B cell (primary cell): ENCODE data around the gene PCDHA11. TPM values are rescaled to one million over a fixed set of nuclear protein-coding genes. Genes with fewer than 3 reads are reported as not detected.

Experiments
- ATAC-seq: fragments of 200-7000 bp; cut with Tn5 transposase; one replicate; pipeline ENCODE4 v1.10.0; 2021; ENCODE audit warnings: low read depth, mild to moderate bottlenecking, moderate number of reproducible peaks, moderate library complexity
- CTCF ChIA-PET: fragments of 350-600 bp; sonication (Branson Sonifier 250); formaldehyde crosslinking; loops from one replicate; lab custom pipeline; 2021; ENCODE audit warnings: antibody characterized with exemption, inconsistent platforms; lab: Charles Lee
- POLR2A ChIA-PET: fragments of 350-600 bp; sonication (Branson Sonifier 250); formaldehyde crosslinking; loops from one replicate; lab custom pipeline; 2021; ENCODE audit warnings: antibody characterized with exemption; lab: Charles Lee
- DNase-seq: peaks from one replicate; pipeline ENCODE4 v3.0.0; 2013
- H2AFZ ChIP-seq: 2 replicates; pipeline ENCODE4 v1.6.1; 2012; ENCODE audit warnings: mild to moderate bottlenecking, low read depth, low read length; ENCODE audit not compliant: insufficient read depth, poor library complexity, severe bottlenecking
- H3K27ac ChIP-seq, 2 donors: 1 replicate in 1 of 2; 2 replicates in 1 of 2; pipeline ENCODE4 v1.5.1; 2012 to 2013; ENCODE audit warnings: low read length in 2 of 2, mild to moderate bottlenecking in 2 of 2, moderate library complexity in 1 of 2
- H3K27me3 ChIP-seq, 4 experiments: fragments of 200-600 bp in 1 of 4; sonication (generic) in 1 of 4; replicated peaks in 1 of 4; 1 replicate in 2 of 4; 2 replicates in 2 of 4; pipeline versions ENCODE4 v1.6.1 to v1.7.0; 2013 to 2016; ENCODE audit warnings: low read length in 3 of 4, mild to moderate bottlenecking in 2 of 4, mixed read lengths in 1 of 4, moderate library complexity in 1 of 4; ENCODE audit not compliant: insufficient read depth in 4 of 4, control insufficient read depth in 3 of 4; ENCODE audit errors: control extremely low read depth in 1 of 4
- H3K36me3 ChIP-seq, 2 experiments: replicated peaks in 1 of 2; 1 replicate in 1 of 2; 2 replicates in 1 of 2; pipeline versions ENCODE4 v1.6.1 to v1.7.1; 2013; ENCODE audit warnings: low read length in 1 of 2; ENCODE audit not compliant: insufficient read depth in 2 of 2, control insufficient read depth in 1 of 2; ENCODE audit errors: control extremely low read depth in 1 of 2, extremely low read depth in 1 of 2
- H3K4me1 ChIP-seq, 2 donors: fragments of 200-600 bp in 1 of 2; sonication (generic) in 1 of 2; 1 replicate in 1 of 2; 2 replicates in 1 of 2; pipeline versions ENCODE4 v1.5.1 to v1.6.1; 2013 to 2017; ENCODE audit warnings: low read length in 2 of 2; ENCODE audit not compliant: control insufficient read depth in 2 of 2, insufficient read depth in 2 of 2
- H3K4me2 ChIP-seq: replicated peaks from 2 replicates; pipeline ENCODE3; 2012; ENCODE audit warnings: mild to moderate bottlenecking, low read depth, low read length; ENCODE audit not compliant: poor library complexity, severe bottlenecking
- H3K4me3 ChIP-seq, 5 experiments: fragments of 200-600 bp in 1 of 5; sonication (generic) in 1 of 5; 1 replicate in 3 of 5; 2 replicates in 2 of 5; pipeline versions ENCODE4 v1.5.1 to v1.7.0; 2011 to 2016; ENCODE audit warnings: low read length in 4 of 5, mild to moderate bottlenecking in 4 of 5, low read depth in 2 of 5, control low read depth in 1 of 5, moderate library complexity in 1 of 5; ENCODE audit not compliant: insufficient read depth in 1 of 5; ENCODE audit errors: control extremely low read depth in 1 of 5, extremely low read depth in 1 of 5
- H3K79me2 ChIP-seq: fragments of 200-600 bp; sonication (generic); one replicate; pipeline ENCODE4 v1.6.0; 2016; ENCODE audit warnings: low read length; ENCODE audit not compliant: control insufficient read depth, insufficient read depth
- H3K9ac ChIP-seq: fragments of 200-600 bp; sonication (generic); 2 replicates; pipeline ENCODE4 v1.6.1; 2017; ENCODE audit warnings: mild to moderate bottlenecking, low read length, moderate library complexity
- H3K9me3 ChIP-seq, 3 donors: one replicate each; pipeline versions ENCODE4 v1.6.1 to v1.7.1; 2013; ENCODE audit warnings: low read length in 2 of 3; ENCODE audit not compliant: control insufficient read depth in 2 of 3, insufficient read depth in 1 of 3; ENCODE audit errors: control extremely low read depth in 1 of 3
- H4K20me1 ChIP-seq: 2 replicates; pipeline ENCODE4 v1.6.0; 2012; ENCODE audit warnings: mild to moderate bottlenecking, low read length; ENCODE audit not compliant: insufficient read depth, control insufficient read depth, poor library complexity, severe bottlenecking
- H3K27ac Mint-ChIP-seq: one replicate; pipeline ENCODE4 v1.8.0; 2021; ENCODE audit warnings: mixed read lengths
- H3K27me3 Mint-ChIP-seq: one replicate; pipeline ENCODE4 v1.8.0; 2021; ENCODE audit warnings: mixed read lengths
- H3K4me1 Mint-ChIP-seq: one replicate; pipeline ENCODE4 v1.8.0; 2021; ENCODE audit warnings: mixed read lengths
- H3K4me3 Mint-ChIP-seq: one replicate; pipeline ENCODE4 v1.8.0; 2021; ENCODE audit warnings: mixed read lengths
- H3K9me3 Mint-ChIP-seq: one replicate; pipeline ENCODE4 v1.8.0; 2022; ENCODE audit warnings: mixed read lengths; ENCODE audit not compliant: insufficient read depth
- EZH2 ChIP-seq: IDR thresholded peaks from 2 replicates; pipeline ENCODE4 v1.6.1; 2012; ENCODE audit warnings: borderline replicate concordance, low read depth, mild to moderate bottlenecking, moderate library complexity, low read length; ENCODE audit not compliant: insufficient read depth, poor library complexity, severe bottlenecking
- WGBS: methylation state at CpG from one replicate; pipeline ENCODE4 v1.1.5; 2013; ENCODE audit warnings: missing lambda C conversion rate; ENCODE audit not compliant: insufficient coverage; 5-methylcytosine and 5-hydroxymethylcytosine counted together
- intact Hi-C: fragments of 100-400 bp; cut with micrococcal nuclease; formaldehyde crosslinking; loops from one replicate; pipeline ENCODE4 v1.10.0; 2022
- polyA minus RNA-seq: library from RNA; depleted of rRNA, polyadenylated mRNA; stranded (reverse); fragments of >200 nt; gene quantifications from 2 replicates; pipeline ENCODE4 v1.2.3, GENCODE V29; 2012
- polyA plus RNA-seq: library from polyadenylated mRNA; depleted of rRNA; stranded (reverse); fragments of >200 nt; gene quantifications from 2 replicates; pipeline ENCODE4 v1.2.3, GENCODE V29; 2012
- total RNA-seq, 2 donors: library from RNA; stranded (reverse); fragments of 120-200 nt in 1 of 2; gene quantifications; 1 replicate in 1 of 2; 2 replicates in 1 of 2; pipeline versions ENCODE4 v1.2.3 to v1.2.4, GENCODE V29; 2013 to 2022
- TF ChIP-seq, protein P1 (sequence below): fragments of 200-600 bp; IDR thresholded peaks from one replicate; pipeline ENCODE4 v1.8.0; 2022; ENCODE audit warnings: antibody characterized with exemption, mild to moderate bottlenecking

Gene PCDHA11, protein sequence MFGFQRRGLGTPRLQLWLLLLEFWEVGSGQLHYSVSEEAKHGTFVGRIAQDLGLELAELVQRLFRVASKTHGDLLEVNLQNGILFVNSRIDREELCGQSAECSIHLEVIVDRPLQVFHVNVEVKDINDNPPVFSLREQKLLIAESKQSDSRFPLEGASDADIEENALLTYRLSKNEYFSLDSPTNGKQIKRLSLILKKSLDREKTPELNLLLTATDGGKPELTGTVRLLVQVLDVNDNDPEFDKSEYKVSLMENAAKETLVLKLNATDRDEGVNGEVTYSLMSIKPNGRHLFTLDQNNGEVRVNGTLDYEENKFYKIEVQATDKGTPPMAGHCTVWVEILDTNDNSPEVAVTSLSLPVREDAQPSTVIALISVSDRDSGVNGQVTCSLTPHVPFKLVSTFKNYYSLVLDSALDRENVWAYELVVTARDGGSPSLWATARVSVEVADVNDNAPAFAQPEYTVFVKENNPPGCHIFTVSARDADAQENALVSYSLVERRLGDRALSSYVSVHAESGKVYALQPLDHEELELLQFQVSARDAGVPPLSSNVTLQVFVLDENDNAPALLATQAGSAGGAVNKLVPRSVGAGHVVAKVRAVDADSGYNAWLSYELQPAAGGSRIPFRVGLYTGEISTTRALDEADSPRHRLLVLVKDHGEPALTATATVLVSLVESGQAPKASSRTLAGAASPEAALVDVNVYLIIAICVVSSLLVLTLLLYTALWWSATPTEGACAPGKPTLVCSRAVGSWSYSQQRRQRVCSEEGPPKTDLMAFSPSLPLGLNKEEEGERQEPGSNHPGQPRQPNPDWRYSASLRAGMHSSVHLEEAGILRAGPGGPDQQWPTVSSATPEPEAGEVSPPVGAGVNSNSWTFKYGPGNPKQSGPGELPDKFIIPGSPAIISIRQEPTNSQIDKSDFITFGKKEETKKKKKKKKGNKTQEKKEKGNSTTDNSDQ
- total RNA-seq (not detected in 2 replicates), polyA plus RNA-seq (not detected in 2 replicates), polyA minus RNA-seq (not detected in 2 replicates)
- total RNA-seq (2013): not detected

DNA sequence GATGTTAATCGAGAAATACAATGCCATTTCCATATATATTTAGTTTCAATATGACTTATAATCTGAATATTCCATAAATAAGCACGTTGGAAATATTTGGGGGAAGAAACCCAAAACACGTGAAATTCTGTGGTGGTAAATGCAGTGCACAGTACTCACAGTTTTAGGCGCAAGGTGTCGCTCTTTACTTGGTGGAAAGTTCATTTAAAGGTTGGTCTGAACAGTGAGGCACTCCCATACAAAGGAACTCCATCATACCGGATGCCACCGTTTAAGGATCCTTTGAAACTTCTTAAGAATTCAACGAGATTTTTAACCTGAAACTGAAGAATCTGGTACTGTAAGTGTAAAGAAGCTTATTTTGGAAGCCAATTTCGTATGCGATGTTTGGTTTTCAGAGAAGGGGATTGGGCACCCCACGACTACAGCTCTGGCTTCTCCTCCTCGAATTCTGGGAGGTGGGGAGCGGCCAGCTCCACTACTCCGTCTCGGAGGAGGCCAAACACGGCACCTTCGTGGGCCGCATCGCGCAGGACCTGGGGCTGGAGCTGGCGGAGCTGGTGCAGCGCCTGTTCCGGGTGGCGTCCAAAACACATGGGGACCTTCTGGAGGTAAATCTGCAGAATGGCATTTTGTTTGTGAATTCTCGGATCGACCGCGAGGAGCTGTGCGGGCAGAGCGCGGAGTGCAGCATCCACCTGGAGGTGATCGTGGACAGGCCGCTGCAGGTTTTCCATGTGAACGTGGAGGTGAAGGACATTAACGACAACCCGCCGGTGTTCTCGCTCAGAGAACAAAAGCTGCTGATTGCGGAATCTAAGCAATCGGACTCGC, at the start of gene PCDHA11:
Gene PCDHA11, plus strand, starts transcription at position 237 of the 834 bp plus-strand sequence. Its CDS starts 147 bp downstream, at position 384.
- no peak within 1 kb of the TSS for H3K4me2 ChIP-seq
- Mint-ChIP-seq H3K4me3 (no peak within 1 kb of the TSS), H3K27me3 (peaks cover 4% of the 10 kb centered on the region), H3K27ac (no peak within 1 kb of the TSS), H3K4me1 (no peaks in the 10 kb centered on the region), H3K9me3 (no peaks in the 10 kb centered on the region)
- H3K4me3 ChIP-seq: no peak within 1 kb of the TSS
- DNase-seq (no peak), ATAC-seq (no peak)
- TF ChIP-seq, protein P1, sequence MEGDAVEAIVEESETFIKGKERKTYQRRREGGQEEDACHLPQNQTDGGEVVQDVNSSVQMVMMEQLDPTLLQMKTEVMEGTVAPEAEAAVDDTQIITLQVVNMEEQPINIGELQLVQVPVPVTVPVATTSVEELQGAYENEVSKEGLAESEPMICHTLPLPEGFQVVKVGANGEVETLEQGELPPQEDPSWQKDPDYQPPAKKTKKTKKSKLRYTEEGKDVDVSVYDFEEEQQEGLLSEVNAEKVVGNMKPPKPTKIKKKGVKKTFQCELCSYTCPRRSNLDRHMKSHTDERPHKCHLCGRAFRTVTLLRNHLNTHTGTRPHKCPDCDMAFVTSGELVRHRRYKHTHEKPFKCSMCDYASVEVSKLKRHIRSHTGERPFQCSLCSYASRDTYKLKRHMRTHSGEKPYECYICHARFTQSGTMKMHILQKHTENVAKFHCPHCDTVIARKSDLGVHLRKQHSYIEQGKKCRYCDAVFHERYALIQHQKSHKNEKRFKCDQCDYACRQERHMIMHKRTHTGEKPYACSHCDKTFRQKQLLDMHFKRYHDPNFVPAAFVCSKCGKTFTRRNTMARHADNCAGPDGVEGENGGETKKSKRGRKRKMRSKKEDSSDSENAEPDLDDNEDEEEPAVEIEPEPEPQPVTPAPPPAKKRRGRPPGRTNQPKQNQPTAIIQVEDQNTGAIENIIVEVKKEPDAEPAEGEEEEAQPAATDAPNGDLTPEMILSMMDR: no peak
- TF ChIP-seq EZH2: no peak
- ChIA-PET CTCF (no interaction called here), POLR2A (no interaction called here)
- H3K4me1 ChIP-seq: no peaks in the 10 kb centered on the region
- WGBS: 32% methylated on average over 33 of the region's 41 CpGs
- intact Hi-C loops: no loop called here
- no peak within 1 kb of the TSS for H2AFZ ChIP-seq
- H4K20me1 ChIP-seq: no peaks in the 10 kb centered on the region
- no peak within 1 kb of the TSS for H3K9ac ChIP-seq
- peaks cover 0 to 8% (median 0%) of the 10 kb centered on the region in 4 experiments for H3K27me3 ChIP-seq
- no peaks in the 10 kb centered on the region for H3K36me3 ChIP-seq
- H3K27ac ChIP-seq: no peak within 1 kb of the TSS
- peaks cover 4 to 25% (median 6%) of the 10 kb centered on the region in 3 donors for H3K9me3 ChIP-seq
- H3K79me2 ChIP-seq: no peaks in the 10 kb centered on the region
